Upper lobe of left lung (tissue), 6 donors: ENCODE data around the gene MCM9. TPM values are rescaled to one million over a fixed set of nuclear protein-coding genes. Genes with fewer than 3 reads are reported as not detected.
A peak's percentile ranks its signal among the peaks of the same experiment; 100 is the strongest.

Experiments used
- ATAC-seq, 2 donors: fragments of 200-7000 bp; cut with Tn5 transposase; one replicate each; pipeline ENCODE4 v1.9.1; 2022; ENCODE audit warnings: mild to moderate bottlenecking in 2 of 2, moderate library complexity in 2 of 2; ENCODE audit not compliant: low FRiP score in 2 of 2
- DNase-seq, 2 donors: peaks; one replicate each; pipeline ENCODE4 v3.0.0-alpha.2; 2019 to 2020
- H3K27ac ChIP-seq, 4 donors: fragments of 200-600 bp; sonication (generic); one replicate each; pipeline ENCODE4 v1.5.1; 2016 to 2019
- H3K27me3 ChIP-seq, 4 donors: fragments of 200-600 bp; sonication (generic); one replicate each; pipeline ENCODE4 v1.5.1; 2017 to 2019
- H3K36me3 ChIP-seq, 4 donors: fragments of 200-600 bp; sonication (generic); one replicate each; pipeline ENCODE4 v1.5.1; 2016 to 2019
- H3K4me1 ChIP-seq, 4 donors: fragments of 200-600 bp; sonication (generic); one replicate each; pipeline ENCODE4 v1.5.1; 2018 to 2019
- H3K4me3 ChIP-seq, 4 donors: fragments of 200-600 bp; sonication (generic); one replicate each; pipeline ENCODE4 v1.5.1; 2017 to 2019; ENCODE audit warnings: mild to moderate bottlenecking in 2 of 4, moderate library complexity in 1 of 4
- H3K9me3 ChIP-seq, 4 donors: fragments of 200-600 bp; sonication (generic); one replicate each; pipeline ENCODE4 v1.5.1; 2018 to 2019
- CTCF ChIP-seq, 6 experiments: fragments of 450-650 bp in 4 of 6; fragments of 200-600 bp in 2 of 6; sonication (generic) in 2 of 6; IDR thresholded peaks; one replicate each; pipeline ENCODE4 v1.5.1; 2016 to 2019; ENCODE audit warnings: antibody characterized with exemption in 6 of 6
- EP300 ChIP-seq, 4 donors: sonication (generic); formaldehyde crosslinking; IDR thresholded peaks; one replicate each; pipeline ENCODE4 v1.5.1; 2017; ENCODE audit warnings: antibody characterized with exemption in 4 of 4, control low read depth in 2 of 4
- POLR2A ChIP-seq, 4 donors: fragments of 450-650 bp; IDR thresholded peaks; one replicate each; pipeline ENCODE4 v1.5.1; 2016 to 2017; ENCODE audit warnings: antibody characterized with exemption in 4 of 4, mild to moderate bottlenecking in 2 of 4
- POLR2AphosphoS5 ChIP-seq, 2 donors: sonication (generic); formaldehyde crosslinking; IDR thresholded peaks; one replicate each; pipeline ENCODE4 v1.5.1; 2017; ENCODE audit warnings: antibody characterized with exemption in 2 of 2
- WGBS, 2 donors: methylation state at CpG; one replicate each; pipeline ENCODE4 v1.1.5; 2017 to 2018; 5-methylcytosine and 5-hydroxymethylcytosine counted together
- total RNA-seq, 6 donors: library from RNA; depleted of rRNA in 4 of 6; stranded (reverse); fragments of >200 nt in 4 of 6; gene quantifications; one replicate each; pipeline versions ENCODE4 v1.1.0 to v1.2.1, GENCODE V29; 2016 to 2021
- donor health status: DM: no; HTN: no; CAD: no; lungs with moderate emphysema.
- donor health status: DM: no; HTN: yes; CAD: no; lungs with severe emphysema.

Gene MCM9
- total RNA-seq, 6 donors from 2014 or later, result 19.9 to 62.9 (median 21.5) TPM

DNA sequence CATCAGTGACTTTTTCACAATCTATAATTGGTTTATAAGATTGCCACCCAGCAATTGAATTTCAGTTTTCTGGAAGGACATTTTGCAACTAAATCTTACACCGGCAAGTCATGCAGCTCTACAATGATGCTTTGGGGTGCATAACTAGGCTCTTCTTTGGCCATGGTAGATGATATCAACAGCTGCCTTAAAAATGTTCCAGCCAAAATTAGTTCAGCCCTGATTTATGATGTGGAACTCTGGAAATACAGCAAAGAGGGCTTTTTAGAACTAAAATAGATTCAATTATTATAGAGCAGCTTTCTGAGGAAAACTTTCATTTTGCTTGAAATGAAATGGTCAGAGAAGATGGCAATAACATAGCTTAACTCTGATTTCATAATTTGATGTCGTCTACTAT, 18.4 kb upstream of the MCM9 start:
- 67 to 70% methylated on average over 2 of the region's 2 CpGs for WGBS, 2 donors
- Histone ChIP-seq H3K9me3 (no peaks in the 10 kb centered on the region), H3K4me3 (no peak overlapping the region), H3K4me1 (no peaks in the 10 kb centered on the region), H3K36me3 (no peaks in the 10 kb centered on the region), H3K27ac (no peak overlapping the region), H3K27me3 (no peaks in the 10 kb centered on the region)
- TF ChIP-seq POLR2AphosphoS5 (IDR thresholded peaks at IDR 0.05), result no peak
- no peak for TF ChIP-seq CTCF (IDR thresholded peaks at IDR 0.05)
- no peak for TF ChIP-seq POLR2A (IDR thresholded peaks at IDR 0.05)
- TF ChIP-seq EP300 (IDR thresholded peaks at IDR 0.05), result no peak
- no peak for DNase-seq
- ATAC-seq, result no peak

DNA sequence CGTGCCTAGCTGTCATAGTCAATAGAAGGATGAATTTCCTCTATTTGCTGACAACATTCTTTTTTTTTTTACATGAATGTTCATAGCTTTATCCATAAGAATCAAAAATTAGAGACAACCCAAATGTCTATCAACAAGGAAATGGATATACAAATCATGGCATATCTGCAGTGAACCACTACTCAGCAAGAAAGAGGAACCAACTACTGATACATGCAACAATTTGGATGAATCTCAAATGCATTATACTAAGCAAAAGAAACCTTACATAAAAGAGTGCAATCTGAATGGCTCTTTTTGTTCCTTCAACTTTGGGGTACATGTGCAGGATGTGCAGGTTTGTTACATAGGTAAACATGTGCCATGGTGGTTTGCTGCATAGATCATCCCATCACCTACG, 17.7 kb upstream of the MCM9 start:
- Histone ChIP-seq H3K36me3 (no peaks in the 10 kb centered on the region), H3K27me3 (no peaks in the 10 kb centered on the region), H3K27ac (no peak overlapping the region), H3K9me3 (no peaks in the 10 kb centered on the region), H3K4me3 (no peak overlapping the region), H3K4me1 (no peaks in the 10 kb centered on the region)
- ATAC-seq, result no peak
- TF ChIP-seq EP300 (IDR thresholded peaks at IDR 0.05) (no peak), POLR2A (IDR thresholded peaks at IDR 0.05) (no peak), POLR2AphosphoS5 (IDR thresholded peaks at IDR 0.05) (no peak), CTCF (IDR thresholded peaks at IDR 0.05) (no peak)
- no peak for DNase-seq
- WGBS, 2 donors, result 94% methylated on average over 2 of the region's 2 CpGs

DNA sequence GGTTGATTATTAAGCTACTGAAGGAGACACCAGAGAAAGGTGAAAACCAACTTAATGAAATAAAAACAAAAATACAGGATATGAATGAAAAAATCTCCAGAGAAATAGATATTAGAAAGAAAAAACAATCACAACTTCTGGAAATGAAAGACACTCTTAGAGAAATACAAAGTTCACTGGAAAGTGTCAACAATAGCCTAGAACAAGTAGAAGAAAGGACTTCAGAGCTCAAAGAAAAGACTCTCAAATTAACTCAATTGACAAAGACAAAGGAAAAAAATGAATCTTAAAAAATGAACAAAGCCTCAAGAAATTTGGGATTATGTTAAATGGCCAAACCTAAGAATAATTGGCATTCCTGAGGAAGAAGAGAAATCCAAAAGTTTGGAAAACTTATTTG, 10.3 kb upstream of the MCM9 start:
- no peaks in the 10 kb centered on the region for H3K36me3 ChIP-seq
- TF ChIP-seq POLR2A (IDR thresholded peaks at IDR 0.05) (no peak), CTCF (IDR thresholded peaks at IDR 0.05) (no peak), POLR2AphosphoS5 (IDR thresholded peaks at IDR 0.05) (no peak), EP300 (IDR thresholded peaks at IDR 0.05) (no peak)
- DNase-seq (no peak), ATAC-seq (no peak)
- peaks cover 0 to 13% (median 5%) of the 10 kb centered on the region in 4 donors for H3K9me3 ChIP-seq
- no peaks in the 10 kb centered on the region for H3K4me1 ChIP-seq
- H3K27me3 ChIP-seq, result no peaks in the 10 kb centered on the region
- H3K27ac ChIP-seq, result no peak overlapping the region
- H3K4me3 ChIP-seq, result no peak overlapping the region

- H3K36me3 ChIP-seq, result no peaks in the 10 kb centered on the region
- WGBS, 2 donors, result 76 to 94% methylated on average over 2 of the region's 2 CpGs
- TF ChIP-seq POLR2A (IDR thresholded peaks at IDR 0.05), result no peak
- no peak for TF ChIP-seq CTCF (IDR thresholded peaks at IDR 0.05)
- TF ChIP-seq EP300 (IDR thresholded peaks at IDR 0.05), result no peak
- no peak for TF ChIP-seq POLR2AphosphoS5 (IDR thresholded peaks at IDR 0.05)
- no peak overlapping the region for H3K27ac ChIP-seq
- H3K27me3 ChIP-seq, result no peaks in the 10 kb centered on the region
- peaks cover 0 to 4% (median 0%) of the 10 kb centered on the region in 4 donors for H3K4me1 ChIP-seq
- ATAC-seq, result peak; percentile 15 to 31
- peaks cover 0 to 9% (median 3%) of the 10 kb centered on the region in 4 donors for H3K9me3 ChIP-seq
- no peak overlapping the region for H3K4me3 ChIP-seq
- peak in 1 of 2 donors; percentile 42 for DNase-seq
Measured at GRCh38 chr6:118940770-118941169, 5.8 kb upstream of the MCM9 start.

GRCh38 chr6:118939683-118940082, 4.7 kb upstream of the MCM9 start:
- no peak for TF ChIP-seq POLR2A (IDR thresholded peaks at IDR 0.05)
- no peak for TF ChIP-seq CTCF (IDR thresholded peaks at IDR 0.05)
- no peak for TF ChIP-seq EP300 (IDR thresholded peaks at IDR 0.05)
- TF ChIP-seq POLR2AphosphoS5 (IDR thresholded peaks at IDR 0.05), result no peak
- WGBS, 2 donors, result 81 to 89% methylated on average over 1 of the region's 1 CpG
- Histone ChIP-seq H3K36me3 (no peaks in the 10 kb centered on the region), H3K4me3 (no peak overlapping the region), H3K9me3 (peaks cover 0 to 3% (median 0%) of the 10 kb centered on the region in 4 donors), H3K27ac (no peak overlapping the region), H3K27me3 (no peaks in the 10 kb centered on the region), H3K4me1 (peaks cover 0 to 6% (median 2%) of the 10 kb centered on the region in 4 donors)
- peak in 1 of 2 donors; percentile 44 for DNase-seq
- ATAC-seq, result no peak
